B cell (primary cell): ENCODE data around the gene NKAIN2. TPM values are rescaled to one million over a fixed set of nuclear protein-coding genes. Genes with fewer than 3 reads are reported as not detected.

Experiments
- ATAC-seq: fragments of 200-7000 bp; cut with Tn5 transposase; one replicate; pipeline ENCODE4 v1.10.0; 2021; ENCODE audit warnings: low read depth, mild to moderate bottlenecking, moderate number of reproducible peaks, moderate library complexity
- CTCF ChIA-PET: fragments of 350-600 bp; sonication (Branson Sonifier 250); formaldehyde crosslinking; loops from one replicate; lab custom pipeline; 2021; ENCODE audit warnings: antibody characterized with exemption, inconsistent platforms; lab: Charles Lee
- POLR2A ChIA-PET: fragments of 350-600 bp; sonication (Branson Sonifier 250); formaldehyde crosslinking; loops from one replicate; lab custom pipeline; 2021; ENCODE audit warnings: antibody characterized with exemption; lab: Charles Lee
- DNase-seq: peaks from one replicate; pipeline ENCODE4 v3.0.0; 2013
- H2AFZ ChIP-seq: 2 replicates; pipeline ENCODE4 v1.6.1; 2012; ENCODE audit warnings: mild to moderate bottlenecking, low read depth, low read length; ENCODE audit not compliant: insufficient read depth, poor library complexity, severe bottlenecking
- H3K27ac ChIP-seq, 2 donors: 1 replicate in 1 of 2; 2 replicates in 1 of 2; pipeline ENCODE4 v1.5.1; 2012 to 2013; ENCODE audit warnings: low read length in 2 of 2, mild to moderate bottlenecking in 2 of 2, moderate library complexity in 1 of 2
- H3K27me3 ChIP-seq, 4 experiments: fragments of 200-600 bp in 1 of 4; sonication (generic) in 1 of 4; replicated peaks in 1 of 4; 1 replicate in 2 of 4; 2 replicates in 2 of 4; pipeline versions ENCODE4 v1.6.1 to v1.7.0; 2013 to 2016; ENCODE audit warnings: low read length in 3 of 4, mild to moderate bottlenecking in 2 of 4, mixed read lengths in 1 of 4, moderate library complexity in 1 of 4; ENCODE audit not compliant: insufficient read depth in 4 of 4, control insufficient read depth in 3 of 4; ENCODE audit errors: control extremely low read depth in 1 of 4
- H3K36me3 ChIP-seq, 2 experiments: replicated peaks in 1 of 2; 1 replicate in 1 of 2; 2 replicates in 1 of 2; pipeline versions ENCODE4 v1.6.1 to v1.7.1; 2013; ENCODE audit warnings: low read length in 1 of 2; ENCODE audit not compliant: insufficient read depth in 2 of 2, control insufficient read depth in 1 of 2; ENCODE audit errors: control extremely low read depth in 1 of 2, extremely low read depth in 1 of 2
- H3K4me1 ChIP-seq, 2 donors: fragments of 200-600 bp in 1 of 2; sonication (generic) in 1 of 2; 1 replicate in 1 of 2; 2 replicates in 1 of 2; pipeline versions ENCODE4 v1.5.1 to v1.6.1; 2013 to 2017; ENCODE audit warnings: low read length in 2 of 2; ENCODE audit not compliant: control insufficient read depth in 2 of 2, insufficient read depth in 2 of 2
- H3K4me2 ChIP-seq: replicated peaks from 2 replicates; pipeline ENCODE3; 2012; ENCODE audit warnings: mild to moderate bottlenecking, low read depth, low read length; ENCODE audit not compliant: poor library complexity, severe bottlenecking
- H3K4me3 ChIP-seq, 5 experiments: fragments of 200-600 bp in 1 of 5; sonication (generic) in 1 of 5; 1 replicate in 3 of 5; 2 replicates in 2 of 5; pipeline versions ENCODE4 v1.5.1 to v1.7.0; 2011 to 2016; ENCODE audit warnings: low read length in 4 of 5, mild to moderate bottlenecking in 4 of 5, low read depth in 2 of 5, control low read depth in 1 of 5, moderate library complexity in 1 of 5; ENCODE audit not compliant: insufficient read depth in 1 of 5; ENCODE audit errors: control extremely low read depth in 1 of 5, extremely low read depth in 1 of 5
- H3K79me2 ChIP-seq: fragments of 200-600 bp; sonication (generic); one replicate; pipeline ENCODE4 v1.6.0; 2016; ENCODE audit warnings: low read length; ENCODE audit not compliant: control insufficient read depth, insufficient read depth
- H3K9ac ChIP-seq: fragments of 200-600 bp; sonication (generic); 2 replicates; pipeline ENCODE4 v1.6.1; 2017; ENCODE audit warnings: mild to moderate bottlenecking, low read length, moderate library complexity
- H3K9me3 ChIP-seq, 3 donors: one replicate each; pipeline versions ENCODE4 v1.6.1 to v1.7.1; 2013; ENCODE audit warnings: low read length in 2 of 3; ENCODE audit not compliant: control insufficient read depth in 2 of 3, insufficient read depth in 1 of 3; ENCODE audit errors: control extremely low read depth in 1 of 3
- H4K20me1 ChIP-seq: 2 replicates; pipeline ENCODE4 v1.6.0; 2012; ENCODE audit warnings: mild to moderate bottlenecking, low read length; ENCODE audit not compliant: insufficient read depth, control insufficient read depth, poor library complexity, severe bottlenecking
- H3K27ac Mint-ChIP-seq: one replicate; pipeline ENCODE4 v1.8.0; 2021; ENCODE audit warnings: mixed read lengths
- H3K27me3 Mint-ChIP-seq: one replicate; pipeline ENCODE4 v1.8.0; 2021; ENCODE audit warnings: mixed read lengths
- H3K4me1 Mint-ChIP-seq: one replicate; pipeline ENCODE4 v1.8.0; 2021; ENCODE audit warnings: mixed read lengths
- H3K4me3 Mint-ChIP-seq: one replicate; pipeline ENCODE4 v1.8.0; 2021; ENCODE audit warnings: mixed read lengths
- H3K9me3 Mint-ChIP-seq: one replicate; pipeline ENCODE4 v1.8.0; 2022; ENCODE audit warnings: mixed read lengths; ENCODE audit not compliant: insufficient read depth
- EZH2 ChIP-seq: IDR thresholded peaks from 2 replicates; pipeline ENCODE4 v1.6.1; 2012; ENCODE audit warnings: borderline replicate concordance, low read depth, mild to moderate bottlenecking, moderate library complexity, low read length; ENCODE audit not compliant: insufficient read depth, poor library complexity, severe bottlenecking
- WGBS: methylation state at CpG from one replicate; pipeline ENCODE4 v1.1.5; 2013; ENCODE audit warnings: missing lambda C conversion rate; ENCODE audit not compliant: insufficient coverage; 5-methylcytosine and 5-hydroxymethylcytosine counted together
- intact Hi-C: fragments of 100-400 bp; cut with micrococcal nuclease; formaldehyde crosslinking; loops from one replicate; pipeline ENCODE4 v1.10.0; 2022
- polyA plus RNA-seq: library from polyadenylated mRNA; depleted of rRNA; stranded (reverse); fragments of >200 nt; gene quantifications from 2 replicates; pipeline ENCODE4 v1.2.3, GENCODE V29; 2012
- total RNA-seq, 2 donors: library from RNA; stranded (reverse); fragments of 120-200 nt in 1 of 2; gene quantifications; 1 replicate in 1 of 2; 2 replicates in 1 of 2; pipeline versions ENCODE4 v1.2.3 to v1.2.4, GENCODE V29; 2013 to 2022
- TF ChIP-seq, protein P1 (sequence below): fragments of 200-600 bp; IDR thresholded peaks from one replicate; pipeline ENCODE4 v1.8.0; 2022; ENCODE audit warnings: antibody characterized with exemption, mild to moderate bottlenecking

The NKAIN2 gene
- total and polyA plus RNA-seq, 2 donors (not counting 1 experiment from before 2014, with no cell fraction given) = not detected

DNA sequence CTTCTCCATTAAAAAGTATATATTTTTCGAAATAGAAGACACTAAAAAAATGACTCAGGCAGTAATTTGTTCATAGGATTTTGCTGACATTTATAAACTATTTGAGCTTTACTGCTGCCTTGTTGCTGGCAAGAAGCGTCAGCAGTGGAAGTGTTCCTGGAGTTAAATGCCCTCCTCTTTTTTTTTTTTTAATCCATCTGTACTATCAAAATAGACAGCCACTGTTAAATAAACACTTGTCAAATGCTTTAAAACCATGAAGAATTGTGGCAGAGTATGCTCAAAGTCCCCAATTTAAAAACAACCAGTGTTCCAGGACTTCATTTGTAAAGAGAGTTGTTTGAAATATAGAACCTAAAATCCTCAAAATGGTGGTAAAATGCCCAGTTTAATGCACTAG, 253.8 kb downstream of the NKAIN2 start:
- intact Hi-C loops = no loop called here
- ChIA-PET POLR2A (no interaction called here), CTCF (no interaction called here)
- H3K36me3 ChIP-seq = no peaks in the 10 kb centered on the region
- no peaks in the 10 kb centered on the region for H3K79me2 ChIP-seq
- no peaks in the 10 kb centered on the region for H4K20me1 ChIP-seq
- no peak overlapping the region for H3K27ac ChIP-seq
- H3K27ac Mint-ChIP-seq = no peak overlapping the region
- no peaks in the 10 kb centered on the region for H3K9me3 ChIP-seq
- H3K4me3 Mint-ChIP-seq = no peak overlapping the region
- no peaks in the 10 kb centered on the region for H3K4me1 Mint-ChIP-seq
- no peak overlapping the region for H3K9ac ChIP-seq
- no peak for TF ChIP-seq EZH2
- TF ChIP-seq, protein P1, sequence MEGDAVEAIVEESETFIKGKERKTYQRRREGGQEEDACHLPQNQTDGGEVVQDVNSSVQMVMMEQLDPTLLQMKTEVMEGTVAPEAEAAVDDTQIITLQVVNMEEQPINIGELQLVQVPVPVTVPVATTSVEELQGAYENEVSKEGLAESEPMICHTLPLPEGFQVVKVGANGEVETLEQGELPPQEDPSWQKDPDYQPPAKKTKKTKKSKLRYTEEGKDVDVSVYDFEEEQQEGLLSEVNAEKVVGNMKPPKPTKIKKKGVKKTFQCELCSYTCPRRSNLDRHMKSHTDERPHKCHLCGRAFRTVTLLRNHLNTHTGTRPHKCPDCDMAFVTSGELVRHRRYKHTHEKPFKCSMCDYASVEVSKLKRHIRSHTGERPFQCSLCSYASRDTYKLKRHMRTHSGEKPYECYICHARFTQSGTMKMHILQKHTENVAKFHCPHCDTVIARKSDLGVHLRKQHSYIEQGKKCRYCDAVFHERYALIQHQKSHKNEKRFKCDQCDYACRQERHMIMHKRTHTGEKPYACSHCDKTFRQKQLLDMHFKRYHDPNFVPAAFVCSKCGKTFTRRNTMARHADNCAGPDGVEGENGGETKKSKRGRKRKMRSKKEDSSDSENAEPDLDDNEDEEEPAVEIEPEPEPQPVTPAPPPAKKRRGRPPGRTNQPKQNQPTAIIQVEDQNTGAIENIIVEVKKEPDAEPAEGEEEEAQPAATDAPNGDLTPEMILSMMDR = no peak
- no peak overlapping the region for H3K4me3 ChIP-seq
- H3K4me2 ChIP-seq = no peak overlapping the region
- no peaks in the 10 kb centered on the region for H3K4me1 ChIP-seq
- H2AFZ ChIP-seq = no peak overlapping the region
- H3K27me3 Mint-ChIP-seq = no peaks in the 10 kb centered on the region
- DNase-seq = no peak
- 100% methylated on average over 1 of the region's 2 CpGs for WGBS
- H3K9me3 Mint-ChIP-seq = no peaks in the 10 kb centered on the region
- no peak for ATAC-seq
- H3K27me3 ChIP-seq = no peaks in the 10 kb centered on the region

- Mint-ChIP-seq H3K4me1 (no peaks in the 10 kb centered on the region), H3K4me3 (no peak overlapping the region)
- TF ChIP-seq EZH2 = no peak
- TF ChIP-seq, protein P1 = no peak
These were observed 260.9 kb downstream of the NKAIN2 start for GRCh38 chr6:124064317-124065113.

More at GRCh38 chr6:124064317-124065113, 260.9 kb downstream of the NKAIN2 start:
- no peaks in the 10 kb centered on the region for H3K27me3 ChIP-seq
- H3K4me3 ChIP-seq = no peak overlapping the region
- no peaks in the 10 kb centered on the region for H4K20me1 ChIP-seq
- CTCF ChIA-PET = no interaction called here
- DNase-seq (no peak), ATAC-seq (no peak)
- H3K9me3 ChIP-seq = no peaks in the 10 kb centered on the region
- H3K9me3 Mint-ChIP-seq = no peaks in the 10 kb centered on the region
- no peaks in the 10 kb centered on the region for H3K36me3 ChIP-seq
- no peaks in the 10 kb centered on the region for H3K27me3 Mint-ChIP-seq
- H3K79me2 ChIP-seq = no peaks in the 10 kb centered on the region
- H3K4me1 ChIP-seq = no peaks in the 10 kb centered on the region
- no peak overlapping the region for H3K27ac ChIP-seq
- H3K27ac Mint-ChIP-seq = no peak overlapping the region
- H3K4me2 ChIP-seq = no peak overlapping the region
- no peak overlapping the region for H2AFZ ChIP-seq
- H3K9ac ChIP-seq = no peak overlapping the region
- intact Hi-C loops = no loop called here
- POLR2A ChIA-PET = no interaction called here
- 89% methylated on average over 1 of the region's 3 CpGs for WGBS
